ENCODE results near the gene FOXP4. TPM values are rescaled to one million over a fixed set of nuclear protein-coding genes. Genes with fewer than 3 reads are reported as not detected.

Gene FOXP4
- total RNA-seq, 1 donor from 2014 or later, result 9.7 TPM

GRCh38 chr6:41555326-41556300, 9.4 kb downstream of the FOXP4 start:
- intact Hi-C loops (cut with micrococcal nuclease), result no loop called here
- H3K27me3 Mint-ChIP-seq (ENCODE audit: low read depth), result peaks cover 36% of the 10 kb centered on the region
- no peak overlapping the region for H3K27ac Mint-ChIP-seq
- peaks cover 10% of the 10 kb centered on the region for H3K4me1 Mint-ChIP-seq (ENCODE audit: low read depth)
- DNase-seq (ENCODE audit: low spot score), result no peak
- no peaks in the 10 kb centered on the region for H3K9me3 Mint-ChIP-seq
- peaks cover 4% of the 10 kb centered on the region for H3K36me3 Mint-ChIP-seq (ENCODE audit: low read depth)
- no peak overlapping the region for H3K4me3 Mint-ChIP-seq (ENCODE audit: low read depth)

DNA sequence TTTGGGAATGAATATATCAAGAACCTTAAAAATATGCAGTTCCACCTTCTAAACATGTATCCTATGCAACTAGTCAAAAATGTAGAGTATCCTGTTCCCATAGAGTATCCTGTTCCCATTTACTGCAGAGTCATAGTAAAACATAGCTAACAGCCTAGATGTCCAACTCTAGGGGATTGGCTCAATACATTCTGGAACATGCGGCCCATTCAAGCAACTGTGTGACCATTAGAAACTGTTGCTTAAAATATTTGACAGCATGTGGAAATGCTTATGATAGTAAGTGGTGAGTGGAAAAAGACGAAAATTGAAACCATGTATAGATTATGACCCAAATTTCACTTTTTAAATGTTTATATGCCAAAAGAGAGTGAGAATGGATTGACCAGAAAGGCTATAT, 11.2 kb downstream of the FOXP4 start:
- Mint-ChIP-seq H3K27me3 (ENCODE audit: low read depth) (peaks cover 24% of the 10 kb centered on the region), H3K4me3 (ENCODE audit: low read depth) (no peak overlapping the region), H3K9me3 (no peaks in the 10 kb centered on the region), H3K27ac (no peak overlapping the region), H3K36me3 (ENCODE audit: low read depth) (no peaks in the 10 kb centered on the region), H3K4me1 (ENCODE audit: low read depth) (peaks cover 14% of the 10 kb centered on the region)
- intact Hi-C loops (cut with micrococcal nuclease), result no loop called here
- DNase-seq (ENCODE audit: low spot score), result no peak

DNA sequence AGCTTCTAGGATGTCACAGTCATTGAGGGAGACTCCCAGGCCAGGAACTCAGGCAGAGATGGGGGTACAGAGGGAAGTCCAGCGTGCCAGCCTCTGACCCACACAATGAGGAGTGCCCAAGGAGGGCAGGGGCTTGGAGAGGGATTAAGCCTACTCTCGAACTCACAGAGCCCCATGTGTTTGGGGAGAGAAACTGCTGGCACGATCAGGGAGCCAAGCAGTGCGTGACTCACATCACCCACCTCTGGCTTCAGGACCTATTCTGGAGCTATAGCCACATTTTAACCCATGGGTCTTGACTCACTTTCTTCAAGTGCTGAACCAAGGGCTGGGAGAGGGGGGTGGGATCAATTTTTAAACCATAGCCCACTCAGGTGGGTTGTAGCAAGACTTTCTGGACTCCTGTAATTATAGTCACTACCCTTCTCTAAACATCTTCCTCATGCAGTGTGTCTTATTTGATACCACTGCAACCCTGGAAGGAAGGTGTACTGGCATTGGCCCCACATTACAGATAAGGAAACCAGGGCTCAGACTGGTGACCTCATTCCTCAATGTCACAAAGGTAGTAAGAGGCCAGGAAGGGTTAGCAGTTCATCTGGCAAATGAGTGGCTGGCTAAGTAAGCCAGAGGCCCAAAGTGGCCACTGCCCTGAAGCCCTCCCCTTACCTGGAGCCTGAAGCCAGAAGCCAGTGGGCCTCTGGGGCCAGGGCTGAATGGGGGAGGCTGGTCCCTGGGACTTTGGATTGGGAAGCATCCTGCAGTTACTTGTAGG, 12.0 kb downstream of the FOXP4 start:
- H3K9me3 Mint-ChIP-seq, result no peaks in the 10 kb centered on the region
- H3K27ac Mint-ChIP-seq, result no peak overlapping the region
- intact Hi-C loops (cut with micrococcal nuclease), result no loop called here
- no peaks in the 10 kb centered on the region for H3K36me3 Mint-ChIP-seq (ENCODE audit: low read depth)
- no peak for DNase-seq (ENCODE audit: low spot score)
- no peak overlapping the region for H3K4me3 Mint-ChIP-seq (ENCODE audit: low read depth)
- peaks cover 14% of the 10 kb centered on the region for H3K4me1 Mint-ChIP-seq (ENCODE audit: low read depth)
- peaks cover 23% of the 10 kb centered on the region for H3K27me3 Mint-ChIP-seq (ENCODE audit: low read depth)

DNA sequence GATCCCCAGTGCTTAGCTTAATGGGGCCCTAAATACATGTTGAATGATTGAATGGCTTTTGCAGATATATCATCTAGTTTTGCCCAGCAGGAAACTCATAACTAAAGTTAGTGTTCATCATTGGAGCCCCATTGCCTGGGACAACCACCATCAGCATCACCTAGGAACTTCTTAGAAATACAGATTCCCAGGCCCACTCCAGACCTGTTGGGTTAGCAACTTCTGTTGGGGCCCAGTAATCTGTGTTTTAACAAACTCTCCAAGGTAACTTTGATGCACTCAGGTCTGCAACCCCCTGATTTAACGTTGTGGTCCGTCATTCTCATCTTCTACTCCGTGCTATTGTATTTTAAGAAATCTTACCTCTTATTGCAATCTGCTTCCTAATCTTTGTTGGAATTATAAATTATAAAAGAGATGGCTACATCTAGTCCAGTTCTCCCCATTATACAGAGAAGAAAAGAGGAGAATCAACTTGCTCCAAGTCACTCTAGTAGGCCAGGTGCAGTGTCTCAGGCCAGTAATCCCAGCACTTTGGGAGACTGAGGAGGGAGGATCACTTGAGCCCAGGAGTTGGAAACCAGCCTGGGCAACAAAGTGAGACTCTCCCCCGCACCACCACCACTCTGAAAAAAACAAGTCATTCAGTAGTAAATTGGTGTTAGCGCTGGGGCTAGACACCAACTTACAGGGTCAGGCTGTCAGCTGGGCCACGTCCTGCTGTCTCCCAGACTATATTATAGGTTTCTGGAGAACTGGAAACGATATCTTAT, 13.7 kb downstream of the FOXP4 start:
- H3K9me3 Mint-ChIP-seq, result no peaks in the 10 kb centered on the region
- peak overlapping the region; percentile 81 for H3K4me3 Mint-ChIP-seq (ENCODE audit: low read depth)
- H3K36me3 Mint-ChIP-seq (ENCODE audit: low read depth), result no peaks in the 10 kb centered on the region
- H3K27me3 Mint-ChIP-seq (ENCODE audit: low read depth), result peaks cover 20% of the 10 kb centered on the region
- H3K27ac Mint-ChIP-seq, result peak overlapping the region; percentile 50
- H3K4me1 Mint-ChIP-seq (ENCODE audit: low read depth), result peaks cover 14% of the 10 kb centered on the region
- no peak for DNase-seq (ENCODE audit: low spot score)
- intact Hi-C loops (cut with micrococcal nuclease), result loop anchor here (1.0 to 10.0 kb wide), 2 partner anchors 28 to 1495 kb away; partner anchors contain the start of genes CUL7, KLC4 and MRPL2

GRCh38 chr6:41560431-41561192, 14.4 kb downstream of the FOXP4 start:
- Mint-ChIP-seq H3K27me3 (ENCODE audit: low read depth) (peaks cover 19% of the 10 kb centered on the region), H3K36me3 (ENCODE audit: low read depth) (no peaks in the 10 kb centered on the region), H3K4me3 (ENCODE audit: low read depth) (peak overlapping the region; percentile 81), H3K9me3 (no peaks in the 10 kb centered on the region), H3K4me1 (ENCODE audit: low read depth) (peaks cover 14% of the 10 kb centered on the region), H3K27ac (peak overlapping the region; percentile 50)
- intact Hi-C loops (cut with micrococcal nuclease), result loop anchor here (1.0 to 10.0 kb wide), 3 partner anchors 14 to 1494 kb away; partner anchors contain the start of genes CUL7, FOXP4, KLC4 and MRPL2
- peak; percentile 77 for DNase-seq (ENCODE audit: low spot score)

GRCh38 chr6:41561416-41561815, 15.2 kb downstream of the FOXP4 start:
- H3K27ac Mint-ChIP-seq, result no peak overlapping the region
- H3K27me3 Mint-ChIP-seq (ENCODE audit: low read depth), result peaks cover 14% of the 10 kb centered on the region
- H3K4me3 Mint-ChIP-seq (ENCODE audit: low read depth), result no peak overlapping the region

DNA sequence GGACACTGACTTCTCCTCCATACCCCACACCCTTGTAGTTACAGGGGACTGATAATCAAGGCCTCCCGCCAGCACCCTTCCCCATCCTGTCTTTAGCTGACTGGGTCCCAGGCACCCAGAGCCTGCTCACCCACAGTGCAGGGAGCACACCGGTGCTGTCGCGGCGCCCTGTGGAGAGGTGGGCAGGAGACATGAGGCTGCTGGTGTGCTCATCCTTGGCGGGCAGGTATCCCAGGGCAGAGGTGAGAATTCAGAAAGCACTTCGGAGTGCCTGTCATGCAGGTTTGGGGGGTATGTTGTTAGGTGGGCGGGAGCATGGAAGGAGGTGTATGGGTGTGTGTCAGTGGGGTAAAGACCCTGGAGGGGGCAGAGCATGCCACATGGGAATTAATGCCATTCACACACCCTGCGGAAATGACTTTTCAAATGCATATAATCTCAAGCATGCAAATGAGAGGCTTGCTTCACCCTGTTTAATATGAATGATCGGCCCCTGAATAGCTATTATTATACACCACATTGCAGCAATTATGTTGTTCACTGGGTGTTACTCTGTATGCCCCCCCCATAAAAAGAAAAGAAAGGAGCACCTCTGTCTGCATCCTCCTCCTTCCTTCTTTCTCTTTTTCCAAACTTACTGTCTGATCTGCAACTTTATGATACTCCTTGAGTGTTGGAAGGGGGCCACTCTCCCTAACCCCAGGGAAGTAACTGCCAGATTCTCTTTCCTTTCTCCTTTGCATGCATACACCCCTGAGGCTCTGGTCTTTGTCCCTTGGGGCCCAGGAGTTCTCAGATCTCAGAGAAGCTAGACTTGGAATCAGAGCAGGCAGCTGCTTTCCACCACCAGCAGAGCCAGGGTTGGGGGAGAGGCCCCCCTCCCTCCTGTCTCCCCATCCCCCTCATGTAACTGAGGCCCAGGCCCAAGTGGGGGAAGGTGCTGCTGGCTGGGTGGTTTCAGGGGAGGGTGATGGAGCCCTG, 16.0 kb downstream of the FOXP4 start:
- intact Hi-C loops (cut with micrococcal nuclease), result loop anchor here (1.0 to 10.0 kb wide), 2 partner anchors 16 to 1493 kb away; partner anchors contain the start of genes CUL7, FOXP4, KLC4 and MRPL2
- H3K27ac Mint-ChIP-seq, result no peak overlapping the region
- no peak overlapping the region for H3K4me3 Mint-ChIP-seq (ENCODE audit: low read depth)
- no peak for DNase-seq (ENCODE audit: low spot score)
- no peaks in the 10 kb centered on the region for H3K9me3 Mint-ChIP-seq
- peaks cover 10% of the 10 kb centered on the region for H3K27me3 Mint-ChIP-seq (ENCODE audit: low read depth)
- peaks cover 14% of the 10 kb centered on the region for H3K4me1 Mint-ChIP-seq (ENCODE audit: low read depth)
- peaks cover 6% of the 10 kb centered on the region for H3K36me3 Mint-ChIP-seq (ENCODE audit: low read depth)

More at GRCh38 chr6:41561416-41561815, 15.2 kb downstream of the FOXP4 start:
- intact Hi-C loops (cut with micrococcal nuclease), result loop anchor here (1.0 to 10.0 kb wide), 2 partner anchors 15 to 1493 kb away; partner anchors contain the start of genes CUL7, FOXP4, KLC4 and MRPL2
- no peaks in the 10 kb centered on the region for H3K9me3 Mint-ChIP-seq
- H3K4me1 Mint-ChIP-seq (ENCODE audit: low read depth), result peaks cover 14% of the 10 kb centered on the region
- DNase-seq (ENCODE audit: low spot score), result no peak
- peaks cover 6% of the 10 kb centered on the region for H3K36me3 Mint-ChIP-seq (ENCODE audit: low read depth)

DNA sequence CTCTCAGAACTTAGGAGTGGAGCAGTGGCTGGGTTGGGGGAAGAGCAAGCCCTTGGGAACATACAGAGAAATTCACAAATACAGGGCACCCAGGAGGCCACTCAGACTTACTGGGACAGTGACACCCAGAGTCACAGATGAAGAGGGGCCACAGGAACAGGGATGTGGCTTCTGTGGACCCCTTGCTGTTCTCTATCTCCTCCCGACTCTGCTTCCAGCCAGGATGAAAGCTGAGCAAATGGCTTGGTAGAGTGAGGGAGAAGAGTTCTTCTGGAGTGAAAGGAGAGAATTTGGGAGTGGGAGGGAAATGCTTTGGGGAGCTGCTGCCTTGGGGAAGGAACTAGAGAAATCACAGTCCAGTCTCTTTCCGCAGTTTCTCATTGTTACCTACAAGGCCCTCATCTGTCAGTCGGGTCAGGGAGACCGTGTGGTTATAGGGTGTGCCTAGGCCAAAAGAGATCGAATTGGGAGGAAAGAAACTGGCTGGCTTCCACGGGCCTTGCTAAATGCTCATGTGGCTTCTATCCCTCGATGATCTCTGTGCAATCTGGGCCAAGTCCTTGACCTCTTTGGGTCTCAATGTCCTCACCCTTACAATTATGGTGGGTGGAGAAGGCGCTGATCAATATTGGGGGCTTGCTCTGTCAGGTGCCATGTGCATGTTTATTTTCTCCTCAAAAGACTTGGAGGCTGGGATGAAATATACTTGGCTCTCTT, 17.0 kb downstream of the FOXP4 start:
- Mint-ChIP-seq H3K4me3 (ENCODE audit: low read depth) (no peak overlapping the region), H3K4me1 (ENCODE audit: low read depth) (peaks cover 14% of the 10 kb centered on the region), H3K9me3 (no peaks in the 10 kb centered on the region), H3K36me3 (ENCODE audit: low read depth) (peaks cover 6% of the 10 kb centered on the region), H3K27me3 (ENCODE audit: low read depth) (peaks cover 7% of the 10 kb centered on the region), H3K27ac (no peak overlapping the region)
- DNase-seq (ENCODE audit: low spot score), result no peak
- intact Hi-C loops (cut with micrococcal nuclease), result loop anchor here (10.0 kb wide), 1 partner anchor 1492 kb away; the partner anchor contains the start of genes CUL7, KLC4 and MRPL2

DNA sequence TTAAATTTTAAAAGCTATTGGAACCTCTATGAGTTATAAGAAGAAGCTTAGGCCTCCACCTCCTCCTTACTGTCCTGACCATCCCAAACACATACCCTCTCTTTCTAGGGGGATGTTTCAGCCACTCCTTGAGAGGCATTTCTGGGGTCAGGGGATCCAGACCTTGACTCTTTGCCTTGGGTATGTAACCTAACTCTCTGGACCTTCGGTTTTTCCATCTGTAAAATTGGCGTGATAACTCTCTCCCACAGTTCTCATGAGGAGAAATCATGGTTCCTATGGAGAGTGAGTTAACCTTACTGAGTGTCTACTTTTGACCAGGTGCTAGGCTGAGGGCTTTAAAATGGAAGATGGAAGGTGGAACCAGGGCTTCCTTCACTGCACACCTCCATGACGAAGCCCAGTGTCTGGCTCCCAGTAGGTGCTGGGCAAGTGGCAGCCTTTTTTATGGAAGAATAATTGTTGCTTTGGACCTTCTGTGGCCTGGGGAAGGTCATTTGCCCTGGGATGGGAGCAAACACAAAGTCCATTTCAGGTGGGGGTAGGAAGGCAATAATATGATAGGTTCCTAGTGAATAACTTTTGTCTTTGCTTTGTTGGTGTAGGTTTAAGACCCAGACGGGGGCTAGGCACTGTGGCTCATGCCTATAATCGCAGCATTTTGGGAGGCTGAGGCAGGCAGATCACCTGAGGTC, 18.4 kb downstream of the FOXP4 start:
- intact Hi-C loops (cut with micrococcal nuclease), result loop anchor here (10.0 kb wide), 1 partner anchor 1490 kb away; the partner anchor contains the start of genes CUL7, KLC4 and MRPL2
- no peak overlapping the region for H3K27ac Mint-ChIP-seq

DNA sequence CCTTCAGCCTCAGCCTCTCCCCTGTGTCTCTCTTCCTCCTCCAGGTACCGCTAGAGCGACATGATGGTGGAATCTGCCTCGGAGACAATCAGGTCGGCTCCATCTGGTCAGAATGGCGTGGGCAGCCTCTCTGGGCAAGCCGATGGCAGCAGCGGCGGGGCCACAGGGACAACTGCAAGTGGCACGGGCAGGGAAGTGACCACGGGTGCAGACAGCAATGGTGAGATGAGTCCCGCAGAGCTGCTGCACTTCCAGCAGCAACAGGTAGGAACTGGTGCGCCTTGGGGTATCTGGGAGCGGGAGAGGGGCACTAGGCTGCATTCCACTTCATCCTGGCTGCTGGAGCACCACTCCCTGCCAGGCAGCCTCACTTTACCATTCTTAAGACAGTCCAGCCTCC, 19.5 kb downstream of the FOXP4 start:
- no peak overlapping the region for H3K4me3 Mint-ChIP-seq (ENCODE audit: low read depth)
- H3K27me3 Mint-ChIP-seq (ENCODE audit: low read depth), result peaks cover 3% of the 10 kb centered on the region
- H3K27ac Mint-ChIP-seq, result no peak overlapping the region
- H3K4me1 Mint-ChIP-seq (ENCODE audit: low read depth), result peaks cover 9% of the 10 kb centered on the region
- intact Hi-C loops (cut with micrococcal nuclease), result loop anchor here (10.0 kb wide), 1 partner anchor 1489 kb away; the partner anchor contains the start of genes CUL7, KLC4 and MRPL2
- peaks cover 6% of the 10 kb centered on the region for H3K36me3 Mint-ChIP-seq (ENCODE audit: low read depth)
- DNase-seq (ENCODE audit: low spot score), result no peak
- H3K9me3 Mint-ChIP-seq, result no peaks in the 10 kb centered on the region

More for the DNA sequence above, 18.4 kb downstream of the FOXP4 start:
- no peaks in the 10 kb centered on the region for H3K9me3 Mint-ChIP-seq
- H3K36me3 Mint-ChIP-seq (ENCODE audit: low read depth), result peaks cover 6% of the 10 kb centered on the region
- H3K4me3 Mint-ChIP-seq (ENCODE audit: low read depth), result no peak overlapping the region
- H3K27me3 Mint-ChIP-seq (ENCODE audit: low read depth), result peaks cover 7% of the 10 kb centered on the region
- no peak for DNase-seq (ENCODE audit: low spot score)
- peaks cover 14% of the 10 kb centered on the region for H3K4me1 Mint-ChIP-seq (ENCODE audit: low read depth)
